B cell (primary cell): Measurements from ENCODE around the gene TARS2. TPM values are rescaled to one million over a fixed set of nuclear protein-coding genes. Genes with fewer than 3 reads are reported as not detected.

Experiments
- ATAC-seq: fragments of 200-7000 bp; cut with Tn5 transposase; one replicate; pipeline ENCODE4 v1.10.0; 2021; ENCODE audit warnings: low read depth, mild to moderate bottlenecking, moderate number of reproducible peaks, moderate library complexity
- CTCF ChIA-PET: fragments of 350-600 bp; sonication (Branson Sonifier 250); formaldehyde crosslinking; loops from one replicate; lab custom pipeline; 2021; ENCODE audit warnings: antibody characterized with exemption, inconsistent platforms; lab: Charles Lee
- POLR2A ChIA-PET: fragments of 350-600 bp; sonication (Branson Sonifier 250); formaldehyde crosslinking; loops from one replicate; lab custom pipeline; 2021; ENCODE audit warnings: antibody characterized with exemption; lab: Charles Lee
- DNase-seq: peaks from one replicate; pipeline ENCODE4 v3.0.0; 2013
- H2AFZ ChIP-seq: 2 replicates; pipeline ENCODE4 v1.6.1; 2012; ENCODE audit warnings: mild to moderate bottlenecking, low read depth, low read length; ENCODE audit not compliant: insufficient read depth, poor library complexity, severe bottlenecking
- H3K27ac ChIP-seq, 2 donors: 1 replicate in 1 of 2; 2 replicates in 1 of 2; pipeline ENCODE4 v1.5.1; 2012 to 2013; ENCODE audit warnings: low read length in 2 of 2, mild to moderate bottlenecking in 2 of 2, moderate library complexity in 1 of 2
- H3K27me3 ChIP-seq, 4 experiments: fragments of 200-600 bp in 1 of 4; sonication (generic) in 1 of 4; replicated peaks in 1 of 4; 1 replicate in 2 of 4; 2 replicates in 2 of 4; pipeline versions ENCODE4 v1.6.1 to v1.7.0; 2013 to 2016; ENCODE audit warnings: low read length in 3 of 4, mild to moderate bottlenecking in 2 of 4, mixed read lengths in 1 of 4, moderate library complexity in 1 of 4; ENCODE audit not compliant: insufficient read depth in 4 of 4, control insufficient read depth in 3 of 4; ENCODE audit errors: control extremely low read depth in 1 of 4
- H3K36me3 ChIP-seq, 2 experiments: replicated peaks in 1 of 2; 1 replicate in 1 of 2; 2 replicates in 1 of 2; pipeline versions ENCODE4 v1.6.1 to v1.7.1; 2013; ENCODE audit warnings: low read length in 1 of 2; ENCODE audit not compliant: insufficient read depth in 2 of 2, control insufficient read depth in 1 of 2; ENCODE audit errors: control extremely low read depth in 1 of 2, extremely low read depth in 1 of 2
- H3K4me1 ChIP-seq, 2 donors: fragments of 200-600 bp in 1 of 2; sonication (generic) in 1 of 2; 1 replicate in 1 of 2; 2 replicates in 1 of 2; pipeline versions ENCODE4 v1.5.1 to v1.6.1; 2013 to 2017; ENCODE audit warnings: low read length in 2 of 2; ENCODE audit not compliant: control insufficient read depth in 2 of 2, insufficient read depth in 2 of 2
- H3K4me2 ChIP-seq: replicated peaks from 2 replicates; pipeline ENCODE3; 2012; ENCODE audit warnings: mild to moderate bottlenecking, low read depth, low read length; ENCODE audit not compliant: poor library complexity, severe bottlenecking
- H3K4me3 ChIP-seq, 5 experiments: fragments of 200-600 bp in 1 of 5; sonication (generic) in 1 of 5; 1 replicate in 3 of 5; 2 replicates in 2 of 5; pipeline versions ENCODE4 v1.5.1 to v1.7.0; 2011 to 2016; ENCODE audit warnings: low read length in 4 of 5, mild to moderate bottlenecking in 4 of 5, low read depth in 2 of 5, control low read depth in 1 of 5, moderate library complexity in 1 of 5; ENCODE audit not compliant: insufficient read depth in 1 of 5; ENCODE audit errors: control extremely low read depth in 1 of 5, extremely low read depth in 1 of 5
- H3K79me2 ChIP-seq: fragments of 200-600 bp; sonication (generic); one replicate; pipeline ENCODE4 v1.6.0; 2016; ENCODE audit warnings: low read length; ENCODE audit not compliant: control insufficient read depth, insufficient read depth
- H3K9ac ChIP-seq: fragments of 200-600 bp; sonication (generic); 2 replicates; pipeline ENCODE4 v1.6.1; 2017; ENCODE audit warnings: mild to moderate bottlenecking, low read length, moderate library complexity
- H3K9me3 ChIP-seq, 3 donors: one replicate each; pipeline versions ENCODE4 v1.6.1 to v1.7.1; 2013; ENCODE audit warnings: low read length in 2 of 3; ENCODE audit not compliant: control insufficient read depth in 2 of 3, insufficient read depth in 1 of 3; ENCODE audit errors: control extremely low read depth in 1 of 3
- H4K20me1 ChIP-seq: 2 replicates; pipeline ENCODE4 v1.6.0; 2012; ENCODE audit warnings: mild to moderate bottlenecking, low read length; ENCODE audit not compliant: insufficient read depth, control insufficient read depth, poor library complexity, severe bottlenecking
- H3K27ac Mint-ChIP-seq: one replicate; pipeline ENCODE4 v1.8.0; 2021; ENCODE audit warnings: mixed read lengths
- H3K27me3 Mint-ChIP-seq: one replicate; pipeline ENCODE4 v1.8.0; 2021; ENCODE audit warnings: mixed read lengths
- H3K4me1 Mint-ChIP-seq: one replicate; pipeline ENCODE4 v1.8.0; 2021; ENCODE audit warnings: mixed read lengths
- H3K4me3 Mint-ChIP-seq: one replicate; pipeline ENCODE4 v1.8.0; 2021; ENCODE audit warnings: mixed read lengths
- H3K9me3 Mint-ChIP-seq: one replicate; pipeline ENCODE4 v1.8.0; 2022; ENCODE audit warnings: mixed read lengths; ENCODE audit not compliant: insufficient read depth
- CTCF ChIP-seq: fragments of 200-600 bp; IDR thresholded peaks from one replicate; pipeline ENCODE4 v1.8.0; 2022; ENCODE audit warnings: antibody characterized with exemption, mild to moderate bottlenecking
- EZH2 ChIP-seq: IDR thresholded peaks from 2 replicates; pipeline ENCODE4 v1.6.1; 2012; ENCODE audit warnings: borderline replicate concordance, low read depth, mild to moderate bottlenecking, moderate library complexity, low read length; ENCODE audit not compliant: insufficient read depth, poor library complexity, severe bottlenecking
- WGBS: methylation state at CpG from one replicate; pipeline ENCODE4 v1.1.5; 2013; ENCODE audit warnings: missing lambda C conversion rate; ENCODE audit not compliant: insufficient coverage; 5-methylcytosine and 5-hydroxymethylcytosine counted together
- intact Hi-C: fragments of 100-400 bp; cut with micrococcal nuclease; formaldehyde crosslinking; loops from one replicate; pipeline ENCODE4 v1.10.0; 2022
- polyA plus RNA-seq: library from polyadenylated mRNA; depleted of rRNA; stranded (reverse); fragments of >200 nt; gene quantifications from 2 replicates; pipeline ENCODE4 v1.2.3, GENCODE V29; 2012
- total RNA-seq, 2 donors: library from RNA; stranded (reverse); fragments of 120-200 nt in 1 of 2; gene quantifications; 1 replicate in 1 of 2; 2 replicates in 1 of 2; pipeline versions ENCODE4 v1.2.3 to v1.2.4, GENCODE V29; 2013 to 2022

TARS2 gene
- total and polyA plus RNA-seq, 2 donors (not counting 1 experiment from before 2014, with no cell fraction given), result 42.2 to 53.6 TPM

GRCh38 chr1:150534002-150534401 lies 46.8 kb downstream of the TARS2 start:
- no peak overlapping the region for H3K27ac Mint-ChIP-seq
- H3K27me3 Mint-ChIP-seq, result no peaks in the 10 kb centered on the region
- no peak overlapping the region for H3K9ac ChIP-seq
- H3K9me3 ChIP-seq, result no peaks in the 10 kb centered on the region
- no peak overlapping the region for H3K4me2 ChIP-seq
- H4K20me1 ChIP-seq, result no peaks in the 10 kb centered on the region
- H3K4me1 Mint-ChIP-seq, result no peaks in the 10 kb centered on the region
- ChIA-PET CTCF (interaction anchor here (3.4 kb wide), 1 partner anchor 68 kb away, joined by 17 read pairs; no protein-coding TSS in a partner anchor), POLR2A (interaction anchor here (0.7 kb wide), 1 partner anchor 48 kb away, joined by 8 read pairs; no protein-coding TSS in a partner anchor)
- H3K79me2 ChIP-seq, result no peaks in the 10 kb centered on the region
- no peak overlapping the region for H2AFZ ChIP-seq
- no peaks in the 10 kb centered on the region for H3K27me3 ChIP-seq
- no peak overlapping the region for H3K27ac ChIP-seq
- no peak overlapping the region for H3K4me3 Mint-ChIP-seq
- no peak for ATAC-seq
- H3K4me3 ChIP-seq, result no peak overlapping the region
- H3K4me1 ChIP-seq, result no peaks in the 10 kb centered on the region
- intact Hi-C loops, result no loop called here
- H3K9me3 Mint-ChIP-seq, result no peaks in the 10 kb centered on the region
- DNase-seq, result no peak
- 99% methylated on average over 6 of the region's 6 CpGs for WGBS
- H3K36me3 ChIP-seq, result no peaks in the 10 kb centered on the region
- TF ChIP-seq EZH2, result no peak
- TF ChIP-seq CTCF, result no peak

- H3K4me3 Mint-ChIP-seq, result no peak overlapping the region
- TF ChIP-seq CTCF (no peak), EZH2 (no peak)
- Histone ChIP-seq H3K27ac (no peak overlapping the region), H3K9me3 (no peaks in the 10 kb centered on the region), H2AFZ (no peak overlapping the region), H3K79me2 (no peaks in the 10 kb centered on the region), H3K36me3 (no peaks in the 10 kb centered on the region), H4K20me1 (no peaks in the 10 kb centered on the region), H3K27me3 (no peaks in the 10 kb centered on the region), H3K4me3 (no peak overlapping the region), H3K4me2 (no peak overlapping the region), H3K9ac (no peak overlapping the region), H3K4me1 (no peaks in the 10 kb centered on the region)
- DNase-seq (no peak), ATAC-seq (no peak)
- H3K27ac Mint-ChIP-seq, result no peak overlapping the region
- WGBS, result 94% methylated on average over 10 of the region's 14 CpGs
- no peaks in the 10 kb centered on the region for H3K9me3 Mint-ChIP-seq
- POLR2A ChIA-PET, result no interaction called here
- no peaks in the 10 kb centered on the region for H3K27me3 Mint-ChIP-seq
- intact Hi-C loops, result no loop called here
- CTCF ChIA-PET, result interaction anchor here (1.4 kb wide), 1 partner anchor 25 kb away, joined by 4 read pairs; no protein-coding TSS in a partner anchor
- H3K4me1 Mint-ChIP-seq, result no peaks in the 10 kb centered on the region
Measured at GRCh38 chr1:150535511-150536287, 48.5 kb downstream of the TARS2 start.
